Uterus (tissue), 2 donors: ENCODE measurements around the gene CRISPLD2.

Experiments
- CTCF ChIP-seq, 4 experiments: fragments of 200-600 bp in 2 of 4; fragments of 450-650 bp in 2 of 4; sonication (generic) in 2 of 4; IDR thresholded peaks; one replicate each; pipeline ENCODE4 v1.5.1; 2016 to 2019; ENCODE audit warnings: antibody characterized with exemption in 4 of 4, mild to moderate bottlenecking in 2 of 4, moderate library complexity in 1 of 4
- POLR2A ChIP-seq, 2 donors: fragments of 450-650 bp; IDR thresholded peaks; one replicate each; pipeline ENCODE4 v1.6.1; 2016; ENCODE audit warnings: antibody characterized with exemption in 2 of 2, mild to moderate bottlenecking in 1 of 2, moderate library complexity in 1 of 2

- no peak for TF ChIP-seq CTCF (IDR thresholded peaks at IDR 0.05)
- no peak for TF ChIP-seq POLR2A (IDR thresholded peaks at IDR 0.05)
Observed at GRCh38 chr16:84916178-84916577, 96.4 kb downstream of the CRISPLD2 start.
